Astrocyte of the cerebellum (primary cell): Measurements from ENCODE around the gene ZNF143.
A peak's percentile ranks its signal among the peaks of the same experiment; 100 is the strongest.

Experiments
- DNase-seq: peaks from one replicate; pipeline ENCODE4 v3.0.0-alpha.2; 2011; ENCODE audit warnings: low read depth
- H3K4me3 ChIP-seq: 2 replicates; pipeline ENCODE4 v1.5.1; 2011; ENCODE audit warnings: mild to moderate bottlenecking, low read depth, low read length, moderate library complexity
- in situ Hi-C: cut with HindIII; loops from 2 replicates; pipeline ENCODE4 v1.10.0; 2017; ENCODE audit warnings: low sequenced_read_pairs
- TF ChIP-seq, protein P1 (sequence below): IDR thresholded peaks from 2 replicates; pipeline ENCODE4 v1.5.1; 2012; ENCODE audit warnings: low read length, low read depth, moderate library complexity, mild to moderate bottlenecking; ENCODE audit errors: missing control alignments

The ZNF143 gene

DNA sequence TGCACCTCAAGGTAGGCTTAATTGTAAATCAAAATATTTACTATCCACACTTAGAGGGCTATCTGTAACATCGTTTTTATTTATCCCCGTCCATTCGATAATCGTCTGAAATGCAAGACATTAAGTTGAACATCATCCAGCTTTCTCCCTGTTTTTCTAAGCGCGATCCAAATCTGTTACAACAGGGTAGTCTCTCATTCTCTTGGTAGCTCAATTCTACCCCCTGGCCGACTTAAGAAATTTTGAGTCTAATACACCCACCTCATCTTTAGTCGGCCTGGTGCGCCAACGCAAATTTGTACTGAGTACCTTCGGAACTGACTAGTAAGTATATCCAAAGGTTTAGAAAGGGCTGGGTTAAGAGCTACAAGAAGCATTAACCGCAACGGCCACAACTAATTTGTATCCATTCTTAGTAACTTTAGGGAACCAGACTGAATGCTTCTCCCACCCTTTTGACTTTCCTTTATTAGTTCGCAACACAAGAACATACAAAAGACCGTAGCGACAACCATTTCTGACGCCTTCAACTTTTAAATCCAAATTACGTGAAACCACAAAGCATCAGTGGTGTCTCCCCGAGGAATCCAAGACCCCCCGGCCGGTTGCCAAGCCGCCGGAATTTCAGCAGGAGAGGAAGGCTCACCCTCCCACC, 1.0 kb upstream of the ZNF143 start:
- TF ChIP-seq, protein P1, sequence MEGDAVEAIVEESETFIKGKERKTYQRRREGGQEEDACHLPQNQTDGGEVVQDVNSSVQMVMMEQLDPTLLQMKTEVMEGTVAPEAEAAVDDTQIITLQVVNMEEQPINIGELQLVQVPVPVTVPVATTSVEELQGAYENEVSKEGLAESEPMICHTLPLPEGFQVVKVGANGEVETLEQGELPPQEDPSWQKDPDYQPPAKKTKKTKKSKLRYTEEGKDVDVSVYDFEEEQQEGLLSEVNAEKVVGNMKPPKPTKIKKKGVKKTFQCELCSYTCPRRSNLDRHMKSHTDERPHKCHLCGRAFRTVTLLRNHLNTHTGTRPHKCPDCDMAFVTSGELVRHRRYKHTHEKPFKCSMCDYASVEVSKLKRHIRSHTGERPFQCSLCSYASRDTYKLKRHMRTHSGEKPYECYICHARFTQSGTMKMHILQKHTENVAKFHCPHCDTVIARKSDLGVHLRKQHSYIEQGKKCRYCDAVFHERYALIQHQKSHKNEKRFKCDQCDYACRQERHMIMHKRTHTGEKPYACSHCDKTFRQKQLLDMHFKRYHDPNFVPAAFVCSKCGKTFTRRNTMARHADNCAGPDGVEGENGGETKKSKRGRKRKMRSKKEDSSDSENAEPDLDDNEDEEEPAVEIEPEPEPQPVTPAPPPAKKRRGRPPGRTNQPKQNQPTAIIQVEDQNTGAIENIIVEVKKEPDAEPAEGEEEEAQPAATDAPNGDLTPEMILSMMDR, result no peak
- peak overlapping the region; percentile 99 for H3K4me3 ChIP-seq
- in situ Hi-C loops, result no loop called here
- DNase-seq, result peak; percentile 60

DNA sequence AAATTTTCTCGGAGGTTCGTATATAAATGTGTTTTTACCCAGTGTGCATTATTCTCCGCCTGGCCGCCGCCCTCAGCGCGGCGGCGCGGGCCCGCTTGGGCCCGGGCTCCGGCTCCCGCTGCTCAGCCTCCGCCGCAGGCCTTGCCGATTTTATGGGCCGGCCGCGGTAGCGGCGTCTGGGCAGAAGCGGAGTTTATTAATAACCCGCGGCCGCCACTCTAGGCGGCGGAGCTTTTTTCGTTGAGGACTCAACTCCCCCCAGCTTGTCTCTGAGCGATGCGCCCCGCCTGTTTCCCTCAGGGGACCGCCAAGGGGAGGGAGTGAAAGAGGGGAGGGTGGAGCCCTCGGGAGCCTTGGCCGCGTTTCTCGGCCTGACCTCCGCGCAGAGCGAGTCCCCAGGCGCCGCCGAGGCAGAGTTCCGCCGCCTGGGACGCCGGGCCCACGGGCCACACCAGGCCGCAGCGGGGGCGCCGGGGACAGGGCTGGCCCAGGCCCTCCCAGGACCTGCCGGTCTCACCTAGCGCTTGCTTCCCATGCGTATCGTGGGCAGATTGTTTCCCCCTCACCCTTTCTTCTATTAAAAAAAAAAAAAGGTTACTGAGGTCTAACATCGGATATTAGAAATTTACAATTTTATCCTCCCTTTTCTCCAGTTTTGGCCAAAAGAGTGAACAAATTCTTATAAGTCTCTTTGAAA, 399 bp downstream of the ZNF143 start:
- in situ Hi-C loops, result no loop called here
- TF ChIP-seq, protein P1, result no peak
- peak; percentile 73 for DNase-seq
- H3K4me3 ChIP-seq, result peak overlapping the region; percentile 99

DNA sequence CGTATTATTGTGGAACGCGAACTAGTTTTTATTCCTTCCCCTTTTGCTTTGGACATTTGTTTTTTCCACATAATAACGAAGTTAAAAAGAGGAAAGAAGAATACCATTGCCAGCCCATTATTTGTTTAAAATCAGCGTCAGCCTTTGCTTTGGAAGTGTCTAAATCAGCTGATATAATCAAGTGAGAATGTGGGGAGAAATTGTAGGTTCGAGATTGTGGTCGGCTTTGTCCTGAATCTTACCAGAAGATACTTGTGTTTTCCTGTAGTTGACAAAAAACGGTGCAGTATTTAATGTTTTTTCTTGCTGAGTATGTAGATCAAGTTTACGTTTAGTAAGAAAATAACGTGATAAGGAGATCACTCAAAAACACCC, 935 bp downstream of the ZNF143 start:
- H3K4me3 ChIP-seq, result peak overlapping the region; percentile 99
- DNase-seq, result no peak
- in situ Hi-C loops, result no loop called here
- TF ChIP-seq, protein P1, result no peak

DNA sequence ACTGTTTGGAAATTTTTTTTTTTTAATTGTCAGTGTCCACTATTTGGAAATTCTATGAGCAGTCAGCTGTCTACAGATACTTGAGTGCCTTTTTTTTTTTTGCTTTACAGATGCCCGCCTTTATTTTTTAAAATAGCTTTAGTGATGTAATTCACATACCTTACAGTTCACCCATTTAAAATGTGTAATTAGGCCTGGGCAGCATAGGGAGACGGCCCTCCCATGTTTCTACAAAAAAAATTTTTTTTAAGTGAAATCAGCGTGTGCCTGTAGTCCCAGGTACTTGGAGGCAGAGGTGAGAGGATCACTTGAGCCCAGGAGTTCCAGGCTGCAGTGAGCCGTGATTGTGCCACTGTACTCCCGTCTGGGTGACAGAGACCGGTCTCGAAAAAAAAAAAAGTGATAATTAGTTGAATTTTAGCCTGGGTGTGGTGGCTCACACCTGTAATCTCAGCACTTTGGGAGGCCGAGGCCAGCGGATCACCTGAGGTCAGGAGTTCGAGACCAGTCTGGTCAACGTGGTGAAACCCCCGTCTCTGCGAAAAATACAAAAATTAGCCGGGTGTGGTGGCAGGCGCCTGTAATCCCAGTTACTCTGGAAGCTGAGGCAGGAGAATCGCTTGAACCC, 1.5 kb downstream of the ZNF143 start:
- in situ Hi-C loops, result no loop called here
- DNase-seq, result no peak

DNA sequence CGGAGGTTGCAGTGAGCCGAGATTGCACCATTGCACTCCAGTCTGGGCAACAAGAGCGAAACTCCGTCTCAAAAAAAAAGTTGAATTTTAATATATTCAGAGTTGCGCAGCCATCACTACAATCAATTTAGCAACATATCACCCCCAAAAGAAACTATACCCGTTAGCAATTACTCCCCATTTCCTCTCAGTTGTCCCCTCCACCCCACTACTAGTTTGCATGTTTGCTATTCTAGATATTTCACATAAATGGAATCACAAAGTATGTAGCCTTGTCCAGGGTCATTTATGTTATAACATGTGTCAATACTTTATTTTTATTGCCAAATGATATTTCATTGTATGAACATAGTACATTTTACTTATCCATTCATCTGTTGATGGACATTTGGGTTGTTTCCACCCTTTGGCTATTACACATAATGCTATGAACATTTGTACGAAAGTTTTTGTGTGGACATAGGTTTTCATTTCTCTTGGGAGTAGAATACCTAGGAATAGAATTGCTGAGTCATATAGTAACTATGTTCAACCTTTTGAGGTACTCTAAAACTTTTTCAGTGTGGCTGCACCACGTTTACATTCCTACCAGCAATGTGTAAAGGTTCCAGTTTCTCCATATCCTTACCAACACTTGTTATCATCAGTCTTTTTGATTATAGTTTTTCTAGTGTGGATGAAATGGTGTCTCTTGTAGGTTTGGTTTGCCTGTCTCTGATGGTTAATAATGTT, 2.2 kb downstream of the ZNF143 start:
- no peak for DNase-seq
- no peak overlapping the region for H3K4me3 ChIP-seq
- in situ Hi-C loops, result no loop called here
- TF ChIP-seq, protein P1, result no peak

More for the DNA sequence above, 1.5 kb downstream of the ZNF143 start:
- H3K4me3 ChIP-seq, result peak overlapping the region; percentile 99
- TF ChIP-seq, protein P1, result no peak

DNA sequence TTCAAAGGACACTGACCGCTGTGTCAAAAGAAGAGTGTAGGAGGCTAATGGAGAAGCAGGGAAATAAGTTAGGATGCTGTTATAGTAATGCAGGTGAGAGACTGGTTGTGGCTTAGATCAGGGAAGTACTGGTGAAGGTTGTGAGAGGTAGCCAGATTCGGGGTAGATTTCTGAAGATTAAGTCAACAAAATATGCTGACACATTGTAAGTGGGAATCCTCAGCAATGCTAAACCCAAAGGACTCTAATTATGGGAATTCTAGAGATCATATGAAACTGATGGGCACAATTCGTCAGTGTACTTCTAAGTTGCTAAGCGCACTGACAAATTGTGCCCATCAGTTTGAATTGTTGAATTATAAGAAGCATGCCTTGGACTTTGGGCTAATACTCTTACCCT, 10.0 kb downstream of the ZNF143 start:
- no peak for DNase-seq
- no peak overlapping the region for H3K4me3 ChIP-seq
- TF ChIP-seq, protein P1, result no peak
- in situ Hi-C loops, result loop anchor here (5.0 kb wide), 1 partner anchor 73 kb away; no protein-coding TSS in a partner anchor
